DOHH2 (cell line): ENCODE measurements around the gene LRMDA.

Experiments
- CTCF ChIP-seq: fragments of 200-600 bp; sonication (generic); IDR thresholded peaks from one replicate; pipeline ENCODE4 v1.5.1; 2014; ENCODE audit warnings: antibody characterized with exemption, mild to moderate bottlenecking, low read depth, low read length; ENCODE audit not compliant: poor library complexity, severe bottlenecking
- EZH2phosphoT487 ChIP-seq: fragments of 200-600 bp; sonication (generic); IDR thresholded peaks from 2 replicates; pipeline ENCODE4 v1.6.1; 2017; ENCODE audit warnings: borderline replicate concordance, mild to moderate bottlenecking, antibody characterized with exemption, low read length, moderate library complexity, mixed read lengths

GRCh38 chr10:75417522-75417927, 13.9 kb upstream of the LRMDA start:
- TF ChIP-seq CTCF (no peak), EZH2phosphoT487 (no peak)
